Epithelial cell of proximal tubule (primary cell): ENCODE data around the gene AOPEP. TPM values are rescaled to one million over a fixed set of nuclear protein-coding genes. Genes with fewer than 3 reads are reported as not detected.

ENCODE experiments used
- DNase-seq: peaks from one replicate; pipeline ENCODE4 v3.0.0-alpha.2; 2011; ENCODE audit warnings: low read depth
- H3K4me3 ChIP-seq: 2 replicates; pipeline ENCODE4 v1.5.1; 2011; ENCODE audit warnings: low read depth, mild to moderate bottlenecking, low read length
- total RNA-seq: library from RNA; depleted of rRNA; stranded (reverse); fragments of >200 nt; gene quantifications from 2 replicates; pipeline ENCODE4 v1.2.3, GENCODE V29; 2015
- TF ChIP-seq, protein P1 (sequence below): conservative IDR thresholded peaks from 2 replicates; pipeline ENCODE4 v1.5.1; 2012; ENCODE audit warnings: low read depth, mild to moderate bottlenecking, low read length

Gene AOPEP
- total RNA-seq, 1 donor from 2014 or later = 27.0 TPM

- no peak overlapping the region for H3K4me3 ChIP-seq
- no peak for DNase-seq
- TF ChIP-seq, protein P1, sequence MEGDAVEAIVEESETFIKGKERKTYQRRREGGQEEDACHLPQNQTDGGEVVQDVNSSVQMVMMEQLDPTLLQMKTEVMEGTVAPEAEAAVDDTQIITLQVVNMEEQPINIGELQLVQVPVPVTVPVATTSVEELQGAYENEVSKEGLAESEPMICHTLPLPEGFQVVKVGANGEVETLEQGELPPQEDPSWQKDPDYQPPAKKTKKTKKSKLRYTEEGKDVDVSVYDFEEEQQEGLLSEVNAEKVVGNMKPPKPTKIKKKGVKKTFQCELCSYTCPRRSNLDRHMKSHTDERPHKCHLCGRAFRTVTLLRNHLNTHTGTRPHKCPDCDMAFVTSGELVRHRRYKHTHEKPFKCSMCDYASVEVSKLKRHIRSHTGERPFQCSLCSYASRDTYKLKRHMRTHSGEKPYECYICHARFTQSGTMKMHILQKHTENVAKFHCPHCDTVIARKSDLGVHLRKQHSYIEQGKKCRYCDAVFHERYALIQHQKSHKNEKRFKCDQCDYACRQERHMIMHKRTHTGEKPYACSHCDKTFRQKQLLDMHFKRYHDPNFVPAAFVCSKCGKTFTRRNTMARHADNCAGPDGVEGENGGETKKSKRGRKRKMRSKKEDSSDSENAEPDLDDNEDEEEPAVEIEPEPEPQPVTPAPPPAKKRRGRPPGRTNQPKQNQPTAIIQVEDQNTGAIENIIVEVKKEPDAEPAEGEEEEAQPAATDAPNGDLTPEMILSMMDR = no peak
Observed at GRCh38 chr9:94928691-94929368, 202.3 kb downstream of the AOPEP start.

DNA sequence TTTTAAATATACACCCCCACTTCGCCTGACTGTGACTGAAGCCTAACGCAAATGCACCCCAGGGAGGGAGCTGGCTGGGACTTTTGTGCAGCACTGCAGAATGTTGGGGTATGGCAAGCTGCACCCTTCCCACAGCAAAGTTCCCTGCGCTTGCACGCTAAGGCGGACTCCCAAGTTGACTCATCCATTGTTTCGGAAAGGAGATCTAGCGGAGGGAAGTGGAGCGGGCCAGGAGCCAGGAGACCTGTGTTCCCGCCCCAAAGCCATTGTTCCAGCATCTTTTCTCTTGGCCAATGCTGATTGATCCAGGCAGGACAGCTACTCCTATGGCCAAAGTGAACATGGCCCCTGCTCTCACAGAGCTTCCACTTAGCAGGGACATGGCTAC, 202.9 kb downstream of the AOPEP start:
- DNase-seq = no peak
- H3K4me3 ChIP-seq = no peak overlapping the region
- TF ChIP-seq, protein P1 = no peak

GRCh38 chr9:94931036-94931633, 204.6 kb downstream of the AOPEP start:
- H3K4me3 ChIP-seq = no peak overlapping the region
- DNase-seq = no peak
- TF ChIP-seq, protein P1 = no peak

DNA sequence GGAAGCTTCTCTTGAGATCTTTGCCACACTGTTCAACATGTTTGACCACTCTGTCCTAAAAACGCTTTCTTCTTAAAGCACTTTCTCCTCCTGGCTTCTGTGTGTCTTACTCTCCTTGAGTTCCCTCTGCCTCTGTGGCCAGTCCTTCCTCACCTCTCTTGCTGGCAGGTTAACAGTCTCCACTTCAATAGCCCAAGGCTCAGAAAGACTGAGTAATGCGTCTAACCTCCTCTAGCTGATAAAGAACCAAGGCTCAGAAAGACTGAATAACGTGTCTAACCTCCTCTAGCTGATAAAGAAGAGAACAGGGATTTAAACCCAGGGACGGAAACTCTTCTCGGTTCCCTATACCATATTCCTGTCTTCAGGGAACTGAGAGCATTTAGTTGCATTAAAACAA, 205.2 kb downstream of the AOPEP start:
- no peak overlapping the region for H3K4me3 ChIP-seq
- TF ChIP-seq, protein P1 = no peak
- no peak for DNase-seq

GRCh38 chr9:94932652-94933510, 206.4 kb downstream of the AOPEP start:
- TF ChIP-seq, protein P1 = no peak
- no peak for DNase-seq
- H3K4me3 ChIP-seq = no peak overlapping the region

- DNase-seq = no peak
- TF ChIP-seq, protein P1 = no peak
- no peak overlapping the region for H3K4me3 ChIP-seq
Observed at GRCh38 chr9:94933511-94933828, 207.0 kb downstream of the AOPEP start.
